22Rv1 (cell line): ENCODE data around the gene CCDC149.

ENCODE experiments used
- CTCF ChIP-seq: fragments of 450-650 bp; IDR thresholded peaks from 2 replicates; pipeline ENCODE4 v1.5.1; 2017; ENCODE audit warnings: mild to moderate bottlenecking
- ZFX ChIP-seq: fragments of 450-650 bp; IDR thresholded peaks from 2 replicates; pipeline ENCODE4 v1.6.1; 2017; ENCODE audit warnings: antibody characterized with exemption, borderline replicate concordance

- no peak for TF ChIP-seq CTCF
- no peak for TF ChIP-seq ZFX
These were observed 77.1 kb downstream of the CCDC149 start for GRCh38 chr4:24835696-24836095.
